A549 (cell line): Measurements from ENCODE around the gene CREG2. TPM values are rescaled to one million over a fixed set of nuclear protein-coding genes. Genes with fewer than 3 reads are reported as not detected.

Experiments
- ATAC-seq, 2 experiments: fragments of 200-7000 bp in 1 of 2; fragments of >200 bp in 1 of 2; cut with Nextera tagmentation in 1 of 2; cut with Tn5 transposase in 1 of 2; 3 replicates each; pipeline versions ENCODE4 v1.8.0 to v1.9.1; 2018 to 2020; ENCODE audit warnings: mild to moderate bottlenecking in 1 of 2, moderate library complexity in 1 of 2
- CTCF ChIA-PET: fragments of 300-600 bp; sonication (Branson Sonifier 250); formaldehyde crosslinking; extraction: SDS; loops from one replicate; lab custom pipeline; 2021; ENCODE audit warnings: antibody characterized with exemption, inconsistent platforms; lab: Yijun Ruan, JAX
- POLR2A ChIA-PET: fragments of 350-600 bp; formaldehyde crosslinking; extraction: SDS; loops from one replicate; lab custom pipeline; 2021; ENCODE audit warnings: antibody characterized with exemption, inconsistent platforms; lab: Yijun Ruan, JAX
- DNase-seq, 2 experiments: peaks; one replicate each; pipeline versions ENCODE4 v3.0.0 to v3.0.0-alpha.2; 2011 to 2016; ENCODE audit warnings: low read depth in 1 of 2, low spot score in 1 of 2
- FAIRE-seq: peaks from 2 replicates; lab custom pipeline; 2011; peaks lifted over from hg19 to GRCh38; lab: Jason Lieb, UNC
- H3K27ac ChIP-seq, 2 experiments: fragments of >200 bp; sonication (Bioruptor Twin); formaldehyde crosslinking; 3 replicates each; pipeline ENCODE4 v1.5.1; 2016 to 2017
- H3K4me1 ChIP-seq: fragments of >200 bp; sonication (Bioruptor Twin); formaldehyde crosslinking; 3 replicates; pipeline ENCODE4 v1.6.1; 2016
- H3K4me2 ChIP-seq: fragments of >200 bp; sonication (Bioruptor Twin); formaldehyde crosslinking; 3 replicates; pipeline ENCODE4 v1.6.1; 2016
- H3K4me3 ChIP-seq: fragments of >200 bp; sonication (Bioruptor Twin); formaldehyde crosslinking; 3 replicates; pipeline ENCODE4 v1.5.1; 2016
- H3K9me3 ChIP-seq: fragments of >200 bp; sonication (Bioruptor Twin); formaldehyde crosslinking; 3 replicates; pipeline ENCODE4 v1.6.1; 2016
- ATOH8 ChIP-seq: fragments of 250-450 bp; sonication (Bioruptor Pico); IDR thresholded peaks from 2 replicates; pipeline ENCODE4 v1.5.0; 2020; ENCODE audit warnings: low read depth, mild to moderate bottlenecking, moderate library complexity
- BHLHE40 ChIP-seq: IDR thresholded peaks from 2 replicates; pipeline ENCODE4 v1.6.1; 2012; ENCODE audit warnings: low read depth, low read length, inconsistent platforms
- CBX2 ChIP-seq: fragments of 200-600 bp; sonication (generic); IDR thresholded peaks from 2 replicates; pipeline ENCODE4 v1.6.1; 2016; ENCODE audit warnings: low read depth, mild to moderate bottlenecking, borderline replicate concordance
- EHF ChIP-seq: fragments of 250-450 bp; sonication (Bioruptor Pico); IDR thresholded peaks from 2 replicates; pipeline ENCODE4 v1.5.0; 2020; ENCODE audit warnings: mild to moderate bottlenecking
- EHMT2 ChIP-seq: fragments of 200-600 bp; sonication (generic); IDR thresholded peaks from 2 replicates; pipeline ENCODE4 v1.6.1; 2016; ENCODE audit warnings: antibody characterized with exemption, low read depth, mild to moderate bottlenecking, moderate library complexity
- ESRRA ChIP-seq: fragments of 150-350 bp; IDR thresholded peaks from 2 replicates; pipeline ENCODE4 v1.6.1; 2014; ENCODE audit warnings: mild to moderate bottlenecking, low read length, borderline replicate concordance
- FOSB ChIP-seq: fragments of 250-450 bp; sonication (Bioruptor Pico); IDR thresholded peaks from 2 replicates; pipeline ENCODE4 v1.5.0; 2020; ENCODE audit warnings: mild to moderate bottlenecking, moderate library complexity
- FOSL2 ChIP-seq, 2 experiments: fragments of 450-650 bp in 1 of 2; fragments of >200 bp in 1 of 2; sonication (Bioruptor Twin) in 1 of 2; formaldehyde crosslinking; IDR thresholded peaks; 2 replicates each; pipeline versions ENCODE4 v1.5.0 to v1.6.1; 2016 to 2020; ENCODE audit warnings: mild to moderate bottlenecking in 1 of 2, moderate library complexity in 1 of 2
- HDAC2 ChIP-seq: fragments of 200-600 bp; sonication (generic); IDR thresholded peaks from 2 replicates; pipeline ENCODE4 v1.6.1; 2016
- HEYL ChIP-seq: fragments of 250-450 bp; sonication (Bioruptor Pico); IDR thresholded peaks from 2 replicates; pipeline ENCODE4 v1.8.0; 2021; ENCODE audit warnings: mild to moderate bottlenecking, moderate library complexity
- HMGXB4 ChIP-seq: fragments of 250-450 bp; sonication (Bioruptor Pico); IDR thresholded peaks from 2 replicates; pipeline ENCODE4 v1.5.0; 2021; ENCODE audit warnings: mild to moderate bottlenecking, moderate library complexity, borderline replicate concordance
- HOXA7 ChIP-seq: fragments of 250-450 bp; sonication (Bioruptor Pico); IDR thresholded peaks from 2 replicates; pipeline ENCODE4 v1.5.0; 2020; ENCODE audit warnings: mild to moderate bottlenecking, moderate library complexity
- HOXB5 ChIP-seq: fragments of 250-450 bp; sonication (Bioruptor Pico); IDR thresholded peaks from 2 replicates; pipeline ENCODE4 v1.5.0; 2020; ENCODE audit warnings: mild to moderate bottlenecking, moderate library complexity
- JUN ChIP-seq, 2 experiments: fragments of >200 bp; sonication (Bioruptor Twin); formaldehyde crosslinking; IDR thresholded peaks; 2 replicates in 1 of 2; 3 replicates in 1 of 2; pipeline ENCODE4 v1.6.1; 2016 to 2017
- MYC ChIP-seq: IDR thresholded peaks from 2 replicates; pipeline ENCODE4 v1.6.1; 2012; ENCODE audit warnings: mild to moderate bottlenecking, inconsistent platforms, low read length, improper control_type of control experiment, borderline replicate concordance
- NR3C1 ChIP-seq: fragments of >200 bp; sonication (Bioruptor Twin); formaldehyde crosslinking; IDR thresholded peaks from 3 replicates; pipeline ENCODE4 v1.6.1; 2017
- PHF8 ChIP-seq: fragments of 200-600 bp; sonication (generic); IDR thresholded peaks from 2 replicates; pipeline ENCODE4 v1.6.1; 2016; ENCODE audit warnings: low read depth, mild to moderate bottlenecking, antibody characterized with exemption, moderate library complexity, borderline replicate concordance
- RAD21 ChIP-seq, 2 experiments: fragments of >200 bp in 1 of 2; sonication (Bioruptor Twin) in 1 of 2; formaldehyde crosslinking in 1 of 2; IDR thresholded peaks in 1 of 2; conservative IDR thresholded peaks in 1 of 2; 2 replicates in 1 of 2; 3 replicates in 1 of 2; pipeline ENCODE4 v1.6.1; 2012 to 2018; ENCODE audit warnings: inconsistent platforms in 1 of 2
- RFX5 ChIP-seq: fragments of 450-650 bp; IDR thresholded peaks from 2 replicates; pipeline ENCODE4 v1.7.1; 2014; ENCODE audit warnings: antibody characterized with exemption, mild to moderate bottlenecking, moderate library complexity
- SREBF2 ChIP-seq: fragments of 450-650 bp; IDR thresholded peaks from 2 replicates; pipeline ENCODE4 v1.6.1; 2014; ENCODE audit warnings: mild to moderate bottlenecking, moderate library complexity
- TP53 ChIP-seq: fragments of 250-450 bp; sonication (Bioruptor Pico); IDR thresholded peaks from 2 replicates; pipeline ENCODE4 v1.5.0; 2021; ENCODE audit warnings: mild to moderate bottlenecking, moderate library complexity
- ZFP36 ChIP-seq: fragments of 450-650 bp; IDR thresholded peaks from 2 replicates; pipeline ENCODE4 v1.6.1; 2014; ENCODE audit warnings: borderline replicate concordance; ENCODE audit not compliant: partially characterized antibody
- ZNF302 ChIP-seq: fragments of 250-450 bp; sonication (Bioruptor Pico); IDR thresholded peaks from 2 replicates; pipeline ENCODE4 v1.9.0; 2021; ENCODE audit warnings: inconsistent platforms, mild to moderate bottlenecking, moderate library complexity
- WGBS: methylation state at CpG from one replicate; pipeline ENCODE4 v1.1.6; 2017; ENCODE audit errors: missing lambda C conversion rate; 5-methylcytosine and 5-hydroxymethylcytosine counted together
- polyA plus RNA-seq, 4 experiments: library from polyadenylated mRNA; depleted of rRNA in 3 of 4; stranded (reverse); fragments of >200 nt; fragmentation: RNase III in 1 of 4; extraction: RNeasy Plus Mini Kit Qiagen cat#74134 plus additional on column Dnase treatment in 1 of 4; gene quantifications; 2 replicates in 3 of 4; 3 replicates in 1 of 4; pipeline ENCODE4 v1.2.3, GENCODE V29; 2011 to 2017

Gene CREG2
- polyA plus RNA-seq, 2 of the 4 experiments (the other 2 are of a cell fraction): 1.5 to 1.6 TPM

GRCh38 chr2:101371636-101372035 is 15.7 kb downstream of the CREG2 start:
- ChIA-PET CTCF (interaction anchor here (0.5 to 1.3 kb wide), 2 partner anchors 18 to 30 kb away, joined by 3 to 4 read pairs; no protein-coding TSS in a partner anchor), POLR2A (no interaction called here)
- FAIRE-seq: no peak
- H3K27ac ChIP-seq: no peak overlapping the region
- no peak for DNase-seq
- TF ChIP-seq ESRRA: no peak
- TF ChIP-seq RAD21 (conservative IDR thresholded peaks at IDR 0.05 in 1 of 2, IDR thresholded peaks at IDR 0.05 in 1 of 2): no peak
- no peak for TF ChIP-seq SREBF2
- H3K4me2 ChIP-seq: no peak overlapping the region
- H3K4me3 ChIP-seq: no peak overlapping the region
- no peak for ATAC-seq
- no peaks in the 10 kb centered on the region for H3K4me1 ChIP-seq
- 47% methylated on average over 4 of the region's 4 CpGs for WGBS
- H3K9me3 ChIP-seq: no peaks in the 10 kb centered on the region

GRCh38 chr2:101369100-101369499 is 18.2 kb downstream of the CREG2 start:
- no peak overlapping the region for H3K4me2 ChIP-seq
- POLR2A ChIA-PET: no interaction called here
- FAIRE-seq (no peak), DNase-seq (no peak)
- H3K27ac ChIP-seq: no peak overlapping the region
- H3K4me1 ChIP-seq: no peaks in the 10 kb centered on the region
- CTCF ChIA-PET: interaction anchor here (0.6 to 1.5 kb wide), 4 partner anchors 12 to 27 kb away, joined by 3 to 4 read pairs (median 3); partner anchors contain the start of gene CREG2
- H3K9me3 ChIP-seq: no peaks in the 10 kb centered on the region
- H3K4me3 ChIP-seq: no peak overlapping the region
- no peak for TF ChIP-seq HEYL (CRISPR knock-in tag)
- no peak for TF ChIP-seq EHMT2
- no peak for TF ChIP-seq CBX2
- no peak for TF ChIP-seq MYC
- TF ChIP-seq PHF8: no peak
- TF ChIP-seq FOSB (CRISPR knock-in tag): no peak
- TF ChIP-seq HOXA7 (CRISPR knock-in tag): no peak
- TF ChIP-seq HOXB5 (CRISPR knock-in tag): no peak
- TF ChIP-seq NR3C1: no peak
- TF ChIP-seq ZFP36: no peak
- TF ChIP-seq, all 56 proteins: peak for 0
- ATAC-seq: no peak
- WGBS: 82% methylated on average over 4 of the region's 4 CpGs

GRCh38 chr2:101368376-101368775 is 18.9 kb downstream of the CREG2 start:
- WGBS: 76% methylated on average over 5 of the region's 5 CpGs
- no peak for DNase-seq
- Histone ChIP-seq H3K4me1 (no peaks in the 10 kb centered on the region), H3K4me3 (no peak overlapping the region), H3K27ac (no peak overlapping the region), H3K9me3 (no peaks in the 10 kb centered on the region), H3K4me2 (no peak overlapping the region)
- TF ChIP-seq EHF: no peak
- no peak for TF ChIP-seq HMGXB4 (CRISPR knock-in tag)
- no peak for TF ChIP-seq ATOH8
- no peak for TF ChIP-seq JUN (IDR thresholded peaks at IDR 0.05)
- TF ChIP-seq FOSL2 (IDR thresholded peaks at IDR 0.05): no peak
- no peak for TF ChIP-seq FOSL2 (CRISPR knock-in tag; IDR thresholded peaks at IDR 0.05)
- ATAC-seq: no peak
- ChIA-PET POLR2A (no interaction called here), CTCF (interaction anchor here (1.5 kb wide), 1 partner anchor 18 kb away, joined by 3 read pairs; no protein-coding TSS in a partner anchor)
- no peak for FAIRE-seq

- no peak for FAIRE-seq
- CTCF ChIA-PET: no interaction called here
- no peak for ATAC-seq
- DNase-seq: no peak
- WGBS: 87% methylated on average over 5 of the region's 5 CpGs
- no peaks in the 10 kb centered on the region for H3K4me1 ChIP-seq
- TF ChIP-seq ZNF302 (CRISPR knock-in tag): no peak
- TF ChIP-seq HDAC2: no peak
- no peak for TF ChIP-seq TP53
- no peak for TF ChIP-seq BHLHE40
- TF ChIP-seq RFX5: no peak
- TF ChIP-seq, all 56 proteins: peak for 0
- no peaks in the 10 kb centered on the region for H3K9me3 ChIP-seq
- H3K27ac ChIP-seq: no peak overlapping the region
- H3K4me3 ChIP-seq: no peak overlapping the region
- H3K4me2 ChIP-seq: no peak overlapping the region
- POLR2A ChIA-PET: no interaction called here
Measured at GRCh38 chr2:101367508-101367907, 19.8 kb downstream of the CREG2 start.
